ENCODE results near the gene CMSS1.

The CMSS1 gene

GRCh38 chr3:99789011-99789721, 28.5 kb upstream of the CMSS1 start:
- no peaks in the 10 kb centered on the region for H3K9me3 ChIP-seq (ENCODE audit: control insufficient read depth, insufficient read depth, low read depth, low read length)
- no peaks in the 10 kb centered on the region for H3K36me3 ChIP-seq (ENCODE audit: control insufficient read depth in 2 of 2, insufficient read depth in 1 of 2, low read length in 2 of 2)
- TF ChIP-seq, protein P1, sequence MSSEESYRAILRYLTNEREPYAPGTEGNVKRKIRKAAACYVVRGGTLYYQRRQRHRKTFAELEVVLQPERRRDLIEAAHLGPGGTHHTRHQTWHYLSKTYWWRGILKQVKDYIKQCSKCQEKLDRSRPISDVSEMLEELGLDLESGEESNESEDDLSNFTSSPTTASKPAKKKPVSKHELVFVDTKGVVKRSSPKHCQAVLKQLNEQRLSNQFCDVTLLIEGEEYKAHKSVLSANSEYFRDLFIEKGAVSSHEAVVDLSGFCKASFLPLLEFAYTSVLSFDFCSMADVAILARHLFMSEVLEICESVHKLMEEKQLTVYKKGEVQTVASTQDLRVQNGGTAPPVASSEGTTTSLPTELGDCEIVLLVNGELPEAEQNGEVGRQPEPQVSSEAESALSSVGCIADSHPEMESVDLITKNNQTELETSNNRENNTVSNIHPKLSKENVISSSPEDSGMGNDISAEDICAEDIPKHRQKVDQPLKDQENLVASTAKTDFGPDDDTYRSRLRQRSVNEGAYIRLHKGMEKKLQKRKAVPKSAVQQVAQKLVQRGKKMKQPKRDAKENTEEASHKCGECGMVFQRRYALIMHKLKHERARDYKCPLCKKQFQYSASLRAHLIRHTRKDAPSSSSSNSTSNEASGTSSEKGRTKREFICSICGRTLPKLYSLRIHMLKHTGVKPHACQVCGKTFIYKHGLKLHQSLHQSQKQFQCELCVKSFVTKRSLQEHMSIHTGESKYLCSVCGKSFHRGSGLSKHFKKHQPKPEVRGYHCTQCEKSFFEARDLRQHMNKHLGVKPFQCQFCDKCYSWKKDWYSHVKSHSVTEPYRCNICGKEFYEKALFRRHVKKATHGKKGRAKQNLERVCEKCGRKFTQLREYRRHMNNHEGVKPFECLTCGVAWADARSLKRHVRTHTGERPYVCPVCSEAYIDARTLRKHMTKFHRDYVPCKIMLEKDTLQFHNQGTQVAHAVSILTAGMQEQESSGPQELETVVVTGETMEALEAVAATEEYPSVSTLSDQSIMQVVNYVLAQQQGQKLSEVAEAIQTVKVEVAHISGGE (tag by site-specific recombination; conservative IDR thresholded peaks at IDR 0.05; ENCODE audit: low read depth): no peak
- TF ChIP-seq AEBP2 (tag by site-specific recombination; IDR thresholded peaks at IDR 0.05; ENCODE audit: borderline replicate concordance): no peak
- TF ChIP-seq CTCF (tag by site-specific recombination; IDR thresholded peaks at IDR 0.05): peak; percentile 40; the same call in 1 of the 2 replicates
- TF ChIP-seq ZNF654 (tag by site-specific recombination; IDR thresholded peaks at IDR 0.05; ENCODE audit: low read depth): peak; percentile 73
- no peak for TF ChIP-seq ZNF23 (tag by site-specific recombination; IDR thresholded peaks at IDR 0.05; ENCODE audit: borderline replicate concordance)
- TF ChIP-seq, protein P2, sequence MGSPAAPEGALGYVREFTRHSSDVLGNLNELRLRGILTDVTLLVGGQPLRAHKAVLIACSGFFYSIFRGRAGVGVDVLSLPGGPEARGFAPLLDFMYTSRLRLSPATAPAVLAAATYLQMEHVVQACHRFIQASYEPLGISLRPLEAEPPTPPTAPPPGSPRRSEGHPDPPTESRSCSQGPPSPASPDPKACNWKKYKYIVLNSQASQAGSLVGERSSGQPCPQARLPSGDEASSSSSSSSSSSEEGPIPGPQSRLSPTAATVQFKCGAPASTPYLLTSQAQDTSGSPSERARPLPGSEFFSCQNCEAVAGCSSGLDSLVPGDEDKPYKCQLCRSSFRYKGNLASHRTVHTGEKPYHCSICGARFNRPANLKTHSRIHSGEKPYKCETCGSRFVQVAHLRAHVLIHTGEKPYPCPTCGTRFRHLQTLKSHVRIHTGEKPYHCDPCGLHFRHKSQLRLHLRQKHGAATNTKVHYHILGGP (tag by site-specific recombination; IDR thresholded peaks at IDR 0.05): no peak
- TF ChIP-seq ZNF335 (tag by site-specific recombination; conservative IDR thresholded peaks at IDR 0.05): peak; percentile 58; the same call in 1 of the 2 replicates
- no peak for TF ChIP-seq ZNF18 (tag by site-specific recombination; IDR thresholded peaks at IDR 0.05)
- no peak for TF ChIP-seq ZIC2 (tag by site-specific recombination; IDR thresholded peaks at IDR 0.05)
- TF ChIP-seq, protein P3, sequence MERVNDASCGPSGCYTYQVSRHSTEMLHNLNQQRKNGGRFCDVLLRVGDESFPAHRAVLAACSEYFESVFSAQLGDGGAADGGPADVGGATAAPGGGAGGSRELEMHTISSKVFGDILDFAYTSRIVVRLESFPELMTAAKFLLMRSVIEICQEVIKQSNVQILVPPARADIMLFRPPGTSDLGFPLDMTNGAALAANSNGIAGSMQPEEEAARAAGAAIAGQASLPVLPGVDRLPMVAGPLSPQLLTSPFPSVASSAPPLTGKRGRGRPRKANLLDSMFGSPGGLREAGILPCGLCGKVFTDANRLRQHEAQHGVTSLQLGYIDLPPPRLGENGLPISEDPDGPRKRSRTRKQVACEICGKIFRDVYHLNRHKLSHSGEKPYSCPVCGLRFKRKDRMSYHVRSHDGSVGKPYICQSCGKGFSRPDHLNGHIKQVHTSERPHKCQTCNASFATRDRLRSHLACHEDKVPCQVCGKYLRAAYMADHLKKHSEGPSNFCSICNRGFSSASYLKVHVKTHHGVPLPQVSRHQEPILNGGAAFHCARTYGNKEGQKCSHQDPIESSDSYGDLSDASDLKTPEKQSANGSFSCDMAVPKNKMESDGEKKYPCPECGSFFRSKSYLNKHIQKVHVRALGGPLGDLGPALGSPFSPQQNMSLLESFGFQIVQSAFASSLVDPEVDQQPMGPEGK (tag by site-specific recombination; IDR thresholded peaks at IDR 0.05): no peak
- no peak overlapping the region for H3K27ac ChIP-seq (ENCODE audit: extremely low read depth, low read depth, low read length)
- ChIA-PET CTCF (interaction anchor here (0.6 to 1.6 kb wide), 14 partner anchors 10 to 870 kb away, joined by 3 to 8 read pairs (median 3); no protein-coding TSS in a partner anchor), POLR2A (no interaction called here)
- no peak overlapping the region for H3K4me3 ChIP-seq (ENCODE audit: low read depth, low read length)
- H3K4me1 ChIP-seq (ENCODE audit: control insufficient read depth, insufficient read depth, low read length): no peaks in the 10 kb centered on the region

- ChIA-PET CTCF (no interaction called here), POLR2A (no interaction called here)
- TF ChIP-seq, protein P4, sequence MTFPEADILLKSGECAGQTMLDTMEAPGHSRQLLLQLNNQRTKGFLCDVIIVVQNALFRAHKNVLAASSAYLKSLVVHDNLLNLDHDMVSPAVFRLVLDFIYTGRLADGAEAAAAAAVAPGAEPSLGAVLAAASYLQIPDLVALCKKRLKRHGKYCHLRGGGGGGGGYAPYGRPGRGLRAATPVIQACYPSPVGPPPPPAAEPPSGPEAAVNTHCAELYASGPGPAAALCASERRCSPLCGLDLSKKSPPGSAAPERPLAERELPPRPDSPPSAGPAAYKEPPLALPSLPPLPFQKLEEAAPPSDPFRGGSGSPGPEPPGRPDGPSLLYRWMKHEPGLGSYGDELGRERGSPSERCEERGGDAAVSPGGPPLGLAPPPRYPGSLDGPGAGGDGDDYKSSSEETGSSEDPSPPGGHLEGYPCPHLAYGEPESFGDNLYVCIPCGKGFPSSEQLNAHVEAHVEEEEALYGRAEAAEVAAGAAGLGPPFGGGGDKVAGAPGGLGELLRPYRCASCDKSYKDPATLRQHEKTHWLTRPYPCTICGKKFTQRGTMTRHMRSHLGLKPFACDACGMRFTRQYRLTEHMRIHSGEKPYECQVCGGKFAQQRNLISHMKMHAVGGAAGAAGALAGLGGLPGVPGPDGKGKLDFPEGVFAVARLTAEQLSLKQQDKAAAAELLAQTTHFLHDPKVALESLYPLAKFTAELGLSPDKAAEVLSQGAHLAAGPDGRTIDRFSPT (tag by site-specific recombination; IDR thresholded peaks at IDR 0.05): no peak
- Histone ChIP-seq H3K4me3 (ENCODE audit: low read depth, low read length) (no peak overlapping the region), H3K4me1 (ENCODE audit: control insufficient read depth, insufficient read depth, low read length) (no peaks in the 10 kb centered on the region), H3K9me3 (ENCODE audit: control insufficient read depth, insufficient read depth, low read depth, low read length) (no peaks in the 10 kb centered on the region), H3K27ac (ENCODE audit: extremely low read depth, low read depth, low read length) (no peak overlapping the region), H3K36me3 (ENCODE audit: control insufficient read depth in 2 of 2, insufficient read depth in 1 of 2, low read length in 2 of 2) (no peaks in the 10 kb centered on the region)
Measured at GRCh38 chr3:99794485-99794884, 23.2 kb upstream of the CMSS1 start.
